Trophoblast cell (in vitro differentiated cells and primary cell): ENCODE results near the gene KDM2B.

Source experiments
- DNase-seq, 2 donors: peaks; one replicate each; pipeline ENCODE4 v3.0.0-alpha.2; 2016
- H2AFZ ChIP-seq: 2 replicates; pipeline ENCODE4 v1.6.1; 2013; ENCODE audit warnings: low read length, moderate library complexity, mild to moderate bottlenecking; ENCODE audit not compliant: insufficient read depth, poor library complexity
- H2AK5ac ChIP-seq: 2 replicates; pipeline ENCODE4 v1.6.1; 2013; ENCODE audit warnings: mild to moderate bottlenecking, low read length
- H2BK120ac ChIP-seq: 2 replicates; pipeline ENCODE4 v1.6.1; 2013; ENCODE audit warnings: low read length, mild to moderate bottlenecking, moderate library complexity; ENCODE audit not compliant: insufficient read depth, poor library complexity
- H2BK12ac ChIP-seq: 2 replicates; pipeline ENCODE4 v1.6.1; 2013; ENCODE audit warnings: mild to moderate bottlenecking, low read length, moderate library complexity
- H2BK5ac ChIP-seq: 2 replicates; pipeline ENCODE4 v1.6.1; 2013; ENCODE audit warnings: low read length, low read depth, moderate library complexity, mild to moderate bottlenecking; ENCODE audit not compliant: poor library complexity
- H3K14ac ChIP-seq: 2 replicates; pipeline ENCODE4 v1.6.1; 2013; ENCODE audit warnings: mild to moderate bottlenecking, low read length
- H3K18ac ChIP-seq: 2 replicates; pipeline ENCODE4 v1.6.1; 2013; ENCODE audit warnings: mild to moderate bottlenecking, low read length
- H3K23ac ChIP-seq: 2 replicates; pipeline ENCODE4 v1.6.1; 2013; ENCODE audit warnings: low read length
- H3K27ac ChIP-seq: 2 replicates; pipeline ENCODE4 v1.5.1; 2013; ENCODE audit warnings: low read depth, mild to moderate bottlenecking, inconsistent platforms, low read length, moderate library complexity
- H3K27me3 ChIP-seq: 2 replicates; pipeline ENCODE4 v1.6.1; 2013; ENCODE audit warnings: inconsistent platforms, mild to moderate bottlenecking, low read length, moderate library complexity; ENCODE audit not compliant: insufficient read depth
- H3K36me3 ChIP-seq, 2 experiments: 1 replicate in 1 of 2; 2 replicates in 1 of 2; pipeline ENCODE4 v1.6.1; 2013; ENCODE audit warnings: low read length in 2 of 2, mild to moderate bottlenecking in 2 of 2, moderate library complexity in 1 of 2; ENCODE audit not compliant: insufficient read depth in 2 of 2, control insufficient read depth in 1 of 2
- H3K4ac ChIP-seq: 2 replicates; pipeline ENCODE4 v1.6.1; 2013; ENCODE audit warnings: low read depth, mild to moderate bottlenecking, low read length, moderate library complexity
- H3K4me1 ChIP-seq, 2 experiments: 1 replicate in 1 of 2; 2 replicates in 1 of 2; pipeline ENCODE4 v1.6.1; 2013; ENCODE audit warnings: low read length in 2 of 2, mild to moderate bottlenecking in 2 of 2, moderate library complexity in 1 of 2; ENCODE audit not compliant: insufficient read depth in 2 of 2, control insufficient read depth in 1 of 2
- H3K4me2 ChIP-seq: 2 replicates; pipeline ENCODE4 v1.6.1; 2013; ENCODE audit warnings: inconsistent platforms, mild to moderate bottlenecking, low read length, moderate library complexity
- H3K4me3 ChIP-seq: 2 replicates; pipeline ENCODE4 v1.5.1; 2013; ENCODE audit warnings: mild to moderate bottlenecking, low read depth, low read length, inconsistent platforms
- H3K79me1 ChIP-seq: one replicate; pipeline ENCODE4 v1.6.1; 2013; ENCODE audit warnings: low read length
- H3K79me2 ChIP-seq: 2 replicates; pipeline ENCODE4 v1.6.1; 2013; ENCODE audit warnings: low read length, mild to moderate bottlenecking; ENCODE audit not compliant: control insufficient read depth, insufficient read depth, poor library complexity
- H3K9ac ChIP-seq: 2 replicates; pipeline ENCODE4 v1.6.1; 2013; ENCODE audit warnings: mild to moderate bottlenecking, low read length
- H3K9me3 ChIP-seq: 2 replicates; pipeline ENCODE4 v1.6.1; 2013; ENCODE audit warnings: low read depth, mild to moderate bottlenecking, control low read depth, inconsistent platforms, low read length; ENCODE audit not compliant: insufficient read depth
- H4K12ac ChIP-seq: 2 replicates; pipeline ENCODE4 v1.6.1; 2013; ENCODE audit warnings: low read depth, mild to moderate bottlenecking, low read length, moderate library complexity
- H4K8ac ChIP-seq: 2 replicates; pipeline ENCODE4 v1.6.1; 2013; ENCODE audit warnings: low read depth, mild to moderate bottlenecking, low read length, moderate library complexity
- H4K91ac ChIP-seq: one replicate; pipeline ENCODE4 v1.6.1; 2013; ENCODE audit warnings: low read depth, mild to moderate bottlenecking, low read length, moderate library complexity
- WGBS: extraction: QIAGEN DNeasy Blood & Tissue Kit; methylation state at CpG from one replicate; pipeline ENCODE4 v1.1.7; 2013; ENCODE audit warnings: missing lambda C conversion rate; ENCODE audit not compliant: insufficient read length, insufficient coverage; ENCODE audit errors: extremely low coverage; 5-methylcytosine and 5-hydroxymethylcytosine counted together

Gene KDM2B

GRCh38 chr12:121514184-121514742 is 66.6 kb downstream of the KDM2B start:
- H3K4me1 ChIP-seq = peaks cover 0 to 4% of the 10 kb centered on the region in 2 experiments
- H3K14ac ChIP-seq = no peak overlapping the region
- H4K91ac ChIP-seq = no peak overlapping the region
- H3K27me3 ChIP-seq = no peaks in the 10 kb centered on the region
- no peak overlapping the region for H3K27ac ChIP-seq
- peaks cover 2% of the 10 kb centered on the region for H3K79me1 ChIP-seq
- H2AFZ ChIP-seq = no peak overlapping the region
- no peak overlapping the region for H3K18ac ChIP-seq
- no peak overlapping the region for H2BK5ac ChIP-seq
- no peak overlapping the region for H2AK5ac ChIP-seq
- H3K4me2 ChIP-seq = no peak overlapping the region
- no peak for DNase-seq
- no peak overlapping the region for H2BK12ac ChIP-seq
- no peak overlapping the region for H3K9ac ChIP-seq
- H3K9me3 ChIP-seq = peaks cover 4% of the 10 kb centered on the region
- peaks cover 14 to 23% of the 10 kb centered on the region in 2 experiments for H3K36me3 ChIP-seq
- H2BK120ac ChIP-seq = no peak overlapping the region
- no peak overlapping the region for H3K4me3 ChIP-seq
- H3K79me2 ChIP-seq = no peaks in the 10 kb centered on the region
- H3K4ac ChIP-seq = no peak overlapping the region
- WGBS = 100% methylated on average over 1 of the region's 16 CpGs
- H4K8ac ChIP-seq = no peak overlapping the region
- no peak overlapping the region for H4K12ac ChIP-seq
- no peak overlapping the region for H3K23ac ChIP-seq

GRCh38 chr12:121513464-121514183 is 67.2 kb downstream of the KDM2B start:
- H4K8ac ChIP-seq = no peak overlapping the region
- no peak overlapping the region for H3K9ac ChIP-seq
- H3K18ac ChIP-seq = no peak overlapping the region
- no peak overlapping the region for H2BK5ac ChIP-seq
- no peaks in the 10 kb centered on the region for H3K79me2 ChIP-seq
- no peak overlapping the region for H2AK5ac ChIP-seq
- H3K9me3 ChIP-seq = peaks cover 2% of the 10 kb centered on the region
- no peak overlapping the region for H3K27ac ChIP-seq
- no peak overlapping the region for H4K12ac ChIP-seq
- no peak overlapping the region for H3K14ac ChIP-seq
- H3K4me3 ChIP-seq = peak overlapping the region; percentile 4
- DNase-seq = peak; percentile 16 to 54
- no peak overlapping the region for H3K23ac ChIP-seq
- no peak overlapping the region for H3K4ac ChIP-seq
- H4K91ac ChIP-seq = no peak overlapping the region
- H3K36me3 ChIP-seq = peaks cover 18 to 23% of the 10 kb centered on the region in 2 experiments
- no peaks in the 10 kb centered on the region for H3K27me3 ChIP-seq
- H2BK12ac ChIP-seq = no peak overlapping the region
- WGBS = no CpG with 5 or more reads among the region's 17 CpGs
- H3K4me1 ChIP-seq = peaks cover 0 to 4% of the 10 kb centered on the region in 2 experiments
- H3K4me2 ChIP-seq = no peak overlapping the region
- H2BK120ac ChIP-seq = no peak overlapping the region
- peaks cover 2% of the 10 kb centered on the region for H3K79me1 ChIP-seq
- H2AFZ ChIP-seq = no peak overlapping the region

GRCh38 chr12:121512561-121512960 is 68.3 kb downstream of the KDM2B start:
- H2BK12ac ChIP-seq = no peak overlapping the region
- no peak overlapping the region for H4K8ac ChIP-seq
- H3K4ac ChIP-seq = no peak overlapping the region
- no peak overlapping the region for H3K23ac ChIP-seq
- H3K36me3 ChIP-seq = peaks cover 21 to 23% of the 10 kb centered on the region in 2 experiments
- H2BK120ac ChIP-seq = no peak overlapping the region
- no peak for DNase-seq
- H3K18ac ChIP-seq = no peak overlapping the region
- H3K9me3 ChIP-seq = peaks cover 2% of the 10 kb centered on the region
- WGBS = no CpG with 5 or more reads among the region's 12 CpGs
- H3K27me3 ChIP-seq = no peaks in the 10 kb centered on the region
- H2BK5ac ChIP-seq = no peak overlapping the region
- no peak overlapping the region for H2AFZ ChIP-seq
- no peak overlapping the region for H3K27ac ChIP-seq
- H3K79me1 ChIP-seq = peaks cover 2% of the 10 kb centered on the region
- H4K12ac ChIP-seq = no peak overlapping the region
- H2AK5ac ChIP-seq = no peak overlapping the region
- H3K79me2 ChIP-seq = no peaks in the 10 kb centered on the region
- peaks cover 0 to 4% of the 10 kb centered on the region in 2 experiments for H3K4me1 ChIP-seq
- H4K91ac ChIP-seq = no peak overlapping the region
- H3K9ac ChIP-seq = no peak overlapping the region
- H3K4me3 ChIP-seq = no peak overlapping the region
- no peak overlapping the region for H3K14ac ChIP-seq
- no peak overlapping the region for H3K4me2 ChIP-seq

GRCh38 chr12:121511916-121512315 is 68.9 kb downstream of the KDM2B start:
- H3K4me1 ChIP-seq = peaks cover 0 to 4% of the 10 kb centered on the region in 2 experiments
- H3K9ac ChIP-seq = no peak overlapping the region
- H3K4me3 ChIP-seq = no peak overlapping the region
- no peak overlapping the region for H2BK5ac ChIP-seq
- H3K36me3 ChIP-seq = peaks cover 21 to 23% of the 10 kb centered on the region in 2 experiments
- H2AK5ac ChIP-seq = no peak overlapping the region
- no peaks in the 10 kb centered on the region for H3K79me1 ChIP-seq
- H3K23ac ChIP-seq = no peak overlapping the region
- no peak overlapping the region for H3K14ac ChIP-seq
- no peaks in the 10 kb centered on the region for H3K27me3 ChIP-seq
- no peak overlapping the region for H4K91ac ChIP-seq
- no peak overlapping the region for H2AFZ ChIP-seq
- H3K9me3 ChIP-seq = peaks cover 2% of the 10 kb centered on the region
- no peak overlapping the region for H4K12ac ChIP-seq
- H3K27ac ChIP-seq = no peak overlapping the region
- no peak overlapping the region for H3K18ac ChIP-seq
- H4K8ac ChIP-seq = no peak overlapping the region
- no peak overlapping the region for H3K4me2 ChIP-seq
- H3K4ac ChIP-seq = no peak overlapping the region
- no CpG with 5 or more reads among the region's 12 CpGs for WGBS
- no peak overlapping the region for H2BK120ac ChIP-seq
- H2BK12ac ChIP-seq = no peak overlapping the region
- H3K79me2 ChIP-seq = no peaks in the 10 kb centered on the region
- DNase-seq = no peak
